T-helper 9 cell (primary cell): ENCODE results near the gene ITM2C.

Experiments used
- DNase-seq: peaks from one replicate; pipeline ENCODE4 v3.0.0-alpha.2; 2020

The ITM2C gene

DNA sequence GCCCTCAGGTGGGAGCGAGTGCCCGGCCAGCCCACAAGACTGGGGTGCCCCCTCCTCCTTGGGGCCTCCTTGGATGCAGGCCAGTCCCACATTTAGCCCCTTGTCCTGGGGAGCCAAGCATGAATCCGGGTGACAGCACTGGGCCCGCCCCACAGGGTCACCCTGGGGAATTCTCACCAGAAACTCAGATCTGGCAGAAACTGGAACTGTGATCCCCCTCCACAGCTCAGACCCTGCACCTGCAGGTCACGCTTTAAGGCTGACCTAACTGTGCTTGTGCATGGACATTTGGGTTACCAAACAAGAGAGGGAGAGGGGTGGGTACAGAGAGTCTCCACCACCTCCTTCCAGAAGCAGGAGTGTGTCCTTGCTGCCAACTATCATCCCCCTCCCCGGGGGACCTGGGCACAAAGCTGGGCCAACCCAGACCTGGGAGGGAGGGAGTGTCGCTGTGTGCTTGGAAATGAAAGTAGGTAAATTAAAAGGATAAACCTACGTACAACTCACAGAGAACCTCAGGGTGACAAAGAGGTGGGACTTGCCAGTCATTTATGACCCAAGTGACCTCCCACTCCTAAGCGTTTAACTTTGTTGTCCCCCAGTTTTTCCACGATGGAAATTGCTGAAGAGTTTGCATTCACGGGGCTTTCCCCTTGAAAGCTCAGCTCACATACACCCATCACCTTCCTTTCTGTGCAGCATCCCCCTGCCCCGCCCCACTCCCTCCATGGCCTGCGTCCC is 9.1 kb downstream of the ITM2C start:
- no peak for DNase-seq

DNA sequence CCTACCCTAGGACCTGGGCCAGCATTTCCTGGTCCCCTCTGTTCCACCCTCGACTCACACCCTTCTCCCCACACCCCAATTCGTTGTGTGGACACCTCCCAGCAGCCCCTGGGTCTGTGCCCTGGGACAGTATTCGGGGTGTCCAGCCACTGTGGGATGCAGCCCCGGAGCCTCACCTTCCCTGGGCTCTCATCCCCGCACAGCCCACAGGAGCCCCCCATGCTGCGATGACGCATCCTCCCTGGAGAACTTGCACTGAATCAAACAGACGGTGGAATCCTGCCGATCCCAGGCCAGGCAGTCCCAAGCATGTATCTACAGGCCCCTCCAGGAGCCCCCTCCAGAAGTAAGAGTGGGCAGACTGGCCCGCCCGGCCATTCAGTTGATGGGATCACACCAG is 9.7 kb downstream of the ITM2C start:
- DNase-seq = no peak

DNA sequence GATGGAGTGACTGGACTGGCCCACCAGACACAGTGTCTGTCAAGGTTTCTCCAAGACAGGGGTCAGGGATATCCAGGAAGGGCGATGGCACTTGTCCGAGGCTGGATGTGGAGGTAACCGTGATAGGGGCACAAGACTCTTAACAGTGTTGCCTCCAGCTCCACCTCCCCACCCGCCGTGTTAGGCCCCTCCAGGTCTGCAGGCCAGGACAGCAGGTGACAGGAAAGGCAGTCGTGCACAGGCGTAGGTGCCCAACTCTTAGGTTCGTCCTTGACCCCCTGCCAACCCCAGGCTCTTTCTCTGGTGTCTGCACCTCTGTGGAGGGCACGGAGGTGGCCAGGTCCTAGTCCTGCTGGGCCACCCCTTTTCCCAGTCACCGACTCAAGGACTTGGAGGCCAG is 10.1 kb downstream of the ITM2C start:
- no peak for DNase-seq

DNA sequence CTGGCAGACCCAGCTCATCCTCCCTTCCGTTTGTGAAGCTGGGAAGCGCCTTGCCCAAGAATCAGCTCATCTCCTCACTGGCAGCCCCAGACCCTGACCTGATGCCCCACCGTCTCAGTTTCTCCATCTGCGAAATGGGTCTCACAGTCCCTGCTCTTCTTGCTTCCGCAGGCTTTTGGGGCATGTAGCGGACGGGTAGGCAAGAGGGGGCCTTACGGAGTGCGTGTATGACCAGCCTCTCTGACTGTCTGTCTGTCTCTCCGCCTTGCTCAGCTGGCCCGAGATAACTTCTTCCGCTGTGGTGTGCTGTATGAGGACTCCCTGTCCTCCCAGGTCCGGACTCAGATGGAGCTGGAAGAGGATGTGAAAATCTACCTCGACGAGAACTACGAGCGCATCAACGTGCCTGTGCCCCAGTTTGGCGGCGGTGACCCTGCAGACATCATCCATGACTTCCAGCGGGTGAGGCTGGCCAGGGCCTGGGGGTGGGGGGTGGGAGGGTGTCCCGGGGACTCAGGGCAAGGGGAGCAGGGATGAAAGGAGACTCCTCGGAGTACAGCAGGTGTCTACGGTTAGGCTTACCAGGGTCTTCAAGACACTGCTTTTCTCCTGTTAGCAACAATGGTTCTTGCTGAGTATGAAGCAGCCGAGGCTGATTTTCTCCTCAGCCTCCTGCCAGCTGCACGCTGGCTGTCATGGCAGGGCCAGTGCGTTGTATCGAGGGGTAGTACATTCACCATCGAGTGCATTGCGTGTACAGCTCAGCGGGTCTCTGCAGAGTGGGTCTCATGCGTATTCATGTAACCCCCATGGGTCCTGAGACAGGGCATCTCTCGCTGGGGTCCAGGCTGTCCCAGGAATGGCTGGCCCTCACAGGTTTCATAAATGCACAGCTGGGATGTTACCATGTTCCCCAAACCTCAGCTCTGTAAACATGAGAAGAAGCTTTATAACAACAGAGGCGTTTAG is 10.9 kb downstream of the ITM2C start:
- DNase-seq = no peak

DNA sequence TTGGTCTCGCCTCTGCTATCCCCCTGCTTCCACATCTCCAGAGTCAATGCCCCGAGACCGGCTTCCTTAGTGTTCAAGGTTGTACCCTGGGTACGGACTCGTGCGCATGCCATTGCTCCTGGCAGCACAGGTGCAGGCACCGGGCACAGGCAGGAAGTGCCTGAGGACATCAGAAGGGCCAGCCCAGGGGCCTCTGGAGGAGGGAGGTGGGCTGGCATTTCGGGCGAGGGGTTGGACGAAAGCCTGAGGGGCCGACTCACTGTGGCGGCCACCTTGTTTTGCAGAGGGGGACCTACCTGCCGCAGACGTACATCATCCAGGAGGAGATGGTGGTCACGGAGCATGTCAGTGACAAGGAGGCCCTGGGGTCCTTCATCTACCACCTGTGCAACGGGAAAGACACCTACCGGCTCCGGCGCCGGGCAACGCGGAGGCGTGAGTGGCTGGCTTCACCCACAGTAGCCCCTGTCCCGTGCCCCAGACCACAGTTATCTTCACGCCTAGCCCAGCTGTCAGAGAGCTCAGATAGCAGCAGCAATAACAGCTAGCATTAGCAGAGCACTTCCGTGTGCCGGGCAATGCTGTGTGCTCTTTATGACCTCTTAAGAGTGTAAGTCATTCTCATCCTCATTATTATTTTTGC is 12.5 kb downstream of the ITM2C start:
- no peak for DNase-seq

GRCh38 chr2:230877759-230878598 is 13.2 kb downstream of the ITM2C start:
- no peak for DNase-seq

DNA sequence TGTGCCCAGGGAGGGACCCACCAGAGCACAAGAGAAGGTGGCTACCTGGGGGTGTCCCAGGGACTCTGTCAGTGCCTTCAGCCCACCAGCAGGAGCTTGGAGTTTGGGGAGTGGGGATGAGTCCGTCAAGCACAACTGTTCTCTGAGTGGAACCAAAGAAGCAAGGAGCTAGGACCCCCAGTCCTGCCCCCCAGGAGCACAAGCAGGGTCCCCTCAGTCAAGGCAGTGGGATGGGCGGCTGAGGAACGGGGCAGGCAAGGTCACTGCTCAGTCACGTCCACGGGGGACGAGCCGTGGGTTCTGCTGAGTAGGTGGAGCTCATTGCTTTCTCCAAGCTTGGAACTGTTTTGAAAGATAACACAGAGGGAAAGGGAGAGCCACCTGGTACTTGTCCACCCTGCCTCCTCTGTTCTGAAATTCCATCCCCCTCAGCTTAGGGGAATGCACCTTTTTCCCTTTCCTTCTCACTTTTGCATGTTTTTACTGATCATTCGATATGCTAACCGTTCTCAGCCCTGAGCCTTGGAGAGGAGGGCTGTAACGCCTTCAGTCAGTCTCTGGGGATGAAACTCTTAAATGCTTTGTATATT is 14.0 kb downstream of the ITM2C start:
- DNase-seq = no peak

GRCh38 chr2:230879271-230879882 is 14.6 kb downstream of the ITM2C start:
- no peak for DNase-seq

DNA sequence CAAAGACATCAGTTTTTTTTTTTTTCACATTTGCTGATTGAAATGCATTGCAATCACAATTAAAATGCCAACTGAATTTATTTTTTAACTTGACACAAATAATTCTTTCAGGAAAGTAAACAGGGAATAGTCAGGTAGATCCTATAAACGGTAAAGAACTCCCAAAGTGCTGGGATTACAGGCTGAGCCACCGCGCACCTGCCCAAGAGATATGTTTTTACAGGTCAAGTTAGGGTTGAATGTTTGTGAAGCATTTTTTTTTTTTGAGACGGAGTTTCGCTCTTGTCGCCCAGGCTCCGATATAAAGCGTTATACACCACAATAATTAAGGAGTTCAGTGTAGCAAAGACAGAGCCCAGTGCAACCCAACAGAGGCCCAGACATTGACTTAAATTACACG is 15.1 kb downstream of the ITM2C start:
- no peak for DNase-seq

GRCh38 chr2:230881840-230882239 is 17.1 kb downstream of the ITM2C start:
- DNase-seq = no peak

GRCh38 chr2:230885463-230886130 is 20.9 kb downstream of the ITM2C start:
- DNase-seq = no peak

GRCh38 chr2:230886206-230886605 is 21.5 kb downstream of the ITM2C start:
- DNase-seq = no peak

GRCh38 chr2:230886671-230887071 is 21.9 kb downstream of the ITM2C start:
- DNase-seq = no peak

DNA sequence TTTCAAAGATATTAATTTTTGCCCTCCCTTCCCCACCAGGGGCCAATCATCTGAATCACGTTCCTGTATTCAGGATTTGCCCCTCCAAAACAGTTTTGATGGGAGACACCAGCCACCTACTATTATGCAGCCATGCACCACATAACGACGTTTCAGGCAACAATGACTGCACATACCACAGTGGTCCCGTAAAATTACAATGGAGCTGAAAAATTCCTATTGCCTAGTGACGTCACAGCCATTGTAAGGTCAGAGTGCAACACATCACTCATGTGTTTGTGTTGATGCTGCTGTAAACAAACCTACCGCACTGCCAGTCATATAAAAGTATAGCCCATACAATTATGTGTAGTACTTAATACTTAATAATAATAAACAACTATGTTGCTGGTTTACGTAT is 22.6 kb downstream of the ITM2C start:
- no peak for DNase-seq

- no peak for DNase-seq
Measured at GRCh38 chr2:230888824-230889400, 24.2 kb downstream of the ITM2C start.

DNA sequence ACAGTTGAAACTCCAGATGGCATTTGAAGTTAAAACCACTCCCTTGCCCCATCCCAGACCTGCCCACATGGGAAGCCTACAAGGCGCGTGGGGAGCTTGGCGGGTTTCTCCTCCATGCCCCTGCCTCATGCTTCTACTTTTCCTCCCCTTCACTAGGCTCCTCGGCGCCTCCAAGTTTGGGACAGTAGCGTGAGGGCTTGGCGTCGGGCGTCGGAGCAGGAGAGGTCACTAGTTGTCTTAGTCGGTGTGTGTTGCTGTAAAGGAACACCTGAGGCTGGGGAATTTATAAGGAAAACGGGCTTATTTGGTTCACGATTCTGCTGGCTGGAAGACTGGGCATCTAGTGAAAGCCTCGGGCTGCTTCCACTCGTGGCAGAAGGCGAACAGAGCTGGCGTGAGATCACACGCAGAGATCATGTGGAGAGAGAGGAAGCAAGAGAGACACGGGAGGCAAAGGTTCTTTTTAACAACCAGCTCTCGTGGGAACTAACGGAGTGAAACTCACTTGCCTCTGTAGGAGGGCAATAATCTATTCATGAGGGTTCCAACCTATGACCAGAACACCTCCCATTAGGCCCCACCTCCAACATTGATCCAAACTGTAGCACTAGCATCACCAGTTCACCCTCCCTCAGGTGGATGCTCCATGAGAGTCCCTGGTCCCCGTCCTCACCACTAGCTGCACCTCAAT is 25.3 kb downstream of the ITM2C start:
- DNase-seq = no peak

DNA sequence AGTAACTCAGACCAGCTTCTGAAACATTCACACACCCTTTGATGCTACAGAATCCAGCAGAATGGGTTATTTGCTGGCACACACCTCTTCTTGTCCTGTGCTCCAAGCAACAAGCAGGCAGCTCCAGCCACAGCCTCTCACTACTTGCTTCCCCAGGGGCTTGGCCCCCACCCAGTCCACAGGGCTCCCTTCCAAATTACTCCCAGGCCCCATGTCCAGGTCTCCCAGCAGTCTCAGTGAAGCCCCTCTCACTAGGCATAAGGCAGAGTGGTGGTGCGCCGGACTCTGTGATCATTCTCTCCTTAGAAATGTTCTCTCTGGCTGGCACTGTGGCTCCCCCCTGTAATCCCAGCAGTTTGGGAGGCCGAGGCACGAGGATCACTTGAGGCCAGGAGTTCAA is 25.9 kb downstream of the ITM2C start:
- DNase-seq = no peak

- DNase-seq = no peak
Measured at GRCh38 chr2:230891064-230891463, 26.3 kb downstream of the ITM2C start.

- no peak for DNase-seq
Measured at GRCh38 chr2:230891509-230891908, 26.8 kb downstream of the ITM2C start.

- DNase-seq = no peak
Measured at GRCh38 chr2:230893338-230893737, 28.6 kb downstream of the ITM2C start.
